ENCODE results near the gene SH3RF3. TPM values are rescaled to one million over a fixed set of nuclear protein-coding genes. Genes with fewer than 3 reads are reported as not detected.

Gene SH3RF3
- total and polyA plus RNA-seq, 5 donors from 2014 or later: 0.16 to 1.6 (median 0.76) TPM

DNA sequence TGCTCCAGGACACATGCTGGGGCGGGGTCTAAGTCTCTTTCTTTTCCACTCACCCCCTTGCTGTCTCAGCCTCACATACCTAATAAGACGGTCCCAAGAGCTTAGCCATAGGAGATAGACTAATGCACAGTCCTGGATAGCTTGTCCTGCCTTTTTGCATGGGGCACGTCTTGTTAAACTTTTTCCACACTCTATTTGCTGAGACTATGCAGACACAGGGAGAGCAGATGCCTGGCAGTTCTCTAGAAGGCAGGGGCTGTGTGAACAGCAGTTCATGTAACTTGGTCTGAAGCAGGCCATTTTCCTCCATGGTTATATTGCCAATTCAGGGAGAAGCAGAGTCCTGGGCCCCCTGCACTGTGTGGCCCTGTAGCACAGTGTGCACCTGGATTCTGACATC is 342.7 kb downstream of the SH3RF3 start:
- no peak for DNase-seq
- peaks cover 0 to 7% (median 2%) of the 10 kb centered on the region in 4 donors for H3K4me1 Mint-ChIP-seq
- H3K4me3 ChIP-seq (ENCODE audit: low read depth, low read length): no peak overlapping the region
- no peak overlapping the region for H3K27ac ChIP-seq (ENCODE audit: insufficient read depth, low read length, poor library complexity, severe bottlenecking)
- H3K36me3 Mint-ChIP-seq: peaks cover 3% of the 10 kb centered on the region
- H3K4me3 Mint-ChIP-seq: no peak overlapping the region
- ATAC-seq (ENCODE audit: low read depth in 2 of 2): no peak
- H3K27ac Mint-ChIP-seq: no peak overlapping the region
- H3K36me3 ChIP-seq (ENCODE audit: control insufficient read depth, insufficient read depth, low read length): no peaks in the 10 kb centered on the region
- no peaks in the 10 kb centered on the region for H3K9me3 Mint-ChIP-seq
- no peaks in the 10 kb centered on the region for H3K27me3 ChIP-seq (ENCODE audit: control insufficient read depth, insufficient read depth, low read length)
- no peaks in the 10 kb centered on the region for H3K27me3 Mint-ChIP-seq
- no peaks in the 10 kb centered on the region for H3K9me3 ChIP-seq (ENCODE audit: control insufficient read depth in 2 of 2, low read length in 2 of 2)
- H3K4me1 ChIP-seq (ENCODE audit: control insufficient read depth, insufficient read depth, low read length, poor library complexity, severe bottlenecking): peaks cover 3% of the 10 kb centered on the region

DNA sequence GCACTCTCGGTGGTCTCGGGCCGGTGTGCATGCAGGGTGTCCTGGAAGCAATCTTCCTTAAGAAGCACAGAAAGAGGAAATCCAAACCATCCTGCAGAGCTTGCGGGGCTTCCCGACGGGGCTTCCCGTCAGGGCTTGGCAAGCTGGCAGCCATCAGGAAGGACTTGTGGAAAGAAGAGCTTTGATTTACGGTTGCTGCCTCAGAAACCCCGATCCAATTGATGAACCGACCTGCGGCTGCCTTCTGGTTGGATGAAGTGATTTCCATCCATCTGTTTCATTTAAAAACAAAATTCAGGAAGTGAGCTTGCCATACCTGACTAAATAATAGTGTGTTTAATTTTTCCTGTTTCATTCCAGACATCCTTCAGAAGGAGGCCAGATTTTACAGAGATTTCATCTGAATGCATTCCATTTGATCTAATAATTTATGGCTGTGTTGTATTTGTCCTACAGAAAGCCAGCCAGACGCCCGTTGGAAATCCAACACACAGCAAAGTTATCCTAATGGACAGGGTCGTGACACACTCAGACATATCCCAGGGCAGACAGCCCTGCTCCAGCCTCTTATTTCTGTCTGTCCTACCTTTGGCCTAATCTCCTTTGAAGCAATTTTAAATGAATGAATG is 343.4 kb downstream of the SH3RF3 start:
- H3K27ac Mint-ChIP-seq: no peak overlapping the region
- no peak overlapping the region for H3K4me3 Mint-ChIP-seq
- no peak overlapping the region for H3K27ac ChIP-seq (ENCODE audit: insufficient read depth, low read length, poor library complexity, severe bottlenecking)
- no peaks in the 10 kb centered on the region for H3K9me3 Mint-ChIP-seq
- no peaks in the 10 kb centered on the region for H3K27me3 ChIP-seq (ENCODE audit: control insufficient read depth, insufficient read depth, low read length)
- H3K4me3 ChIP-seq (ENCODE audit: low read depth, low read length): no peak overlapping the region
- H3K9me3 ChIP-seq (ENCODE audit: control insufficient read depth in 2 of 2, low read length in 2 of 2): no peaks in the 10 kb centered on the region
- H3K36me3 ChIP-seq (ENCODE audit: control insufficient read depth, insufficient read depth, low read length): no peaks in the 10 kb centered on the region
- no peak for ATAC-seq (ENCODE audit: low read depth in 2 of 2)
- peaks cover 3% of the 10 kb centered on the region for H3K36me3 Mint-ChIP-seq
- DNase-seq: no peak
- peaks cover 3% of the 10 kb centered on the region for H3K4me1 ChIP-seq (ENCODE audit: control insufficient read depth, insufficient read depth, low read length, poor library complexity, severe bottlenecking)
- no peaks in the 10 kb centered on the region for H3K27me3 Mint-ChIP-seq
- H3K4me1 Mint-ChIP-seq: peaks cover 0 to 7% (median 2%) of the 10 kb centered on the region in 4 donors

DNA sequence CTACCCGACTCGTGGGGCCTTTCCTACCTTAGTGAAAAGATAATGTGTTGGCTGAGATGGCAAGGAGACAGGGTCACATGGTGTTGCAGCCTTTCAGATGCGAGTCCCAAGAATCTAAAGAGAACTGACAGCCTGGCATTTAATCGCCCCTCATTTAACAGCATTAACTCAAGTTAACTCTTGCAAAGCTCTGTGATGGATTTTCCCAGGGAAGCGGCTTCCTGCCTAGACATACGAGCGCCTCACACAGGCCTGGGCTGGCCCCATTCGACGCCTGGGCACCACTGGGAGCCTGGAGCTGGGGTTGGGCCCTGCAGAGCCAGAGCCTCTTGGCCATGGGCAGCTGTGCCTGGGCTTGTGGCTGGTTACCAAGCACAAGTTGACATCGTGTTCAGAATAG is 344.0 kb downstream of the SH3RF3 start:
- H3K9me3 Mint-ChIP-seq: no peaks in the 10 kb centered on the region
- no peak overlapping the region for H3K27ac ChIP-seq (ENCODE audit: insufficient read depth, low read length, poor library complexity, severe bottlenecking)
- H3K27ac Mint-ChIP-seq: no peak overlapping the region
- no peak for DNase-seq
- H3K27me3 Mint-ChIP-seq: no peaks in the 10 kb centered on the region
- H3K27me3 ChIP-seq (ENCODE audit: control insufficient read depth, insufficient read depth, low read length): no peaks in the 10 kb centered on the region
- H3K36me3 Mint-ChIP-seq: peaks cover 3% of the 10 kb centered on the region
- peaks cover 0 to 7% (median 2%) of the 10 kb centered on the region in 4 donors for H3K4me1 Mint-ChIP-seq
- peaks cover 3% of the 10 kb centered on the region for H3K4me1 ChIP-seq (ENCODE audit: control insufficient read depth, insufficient read depth, low read length, poor library complexity, severe bottlenecking)
- ATAC-seq (ENCODE audit: low read depth in 2 of 2): no peak
- no peak overlapping the region for H3K4me3 ChIP-seq (ENCODE audit: low read depth, low read length)
- no peaks in the 10 kb centered on the region for H3K36me3 ChIP-seq (ENCODE audit: control insufficient read depth, insufficient read depth, low read length)
- H3K9me3 ChIP-seq (ENCODE audit: control insufficient read depth in 2 of 2, low read length in 2 of 2): no peaks in the 10 kb centered on the region
- H3K4me3 Mint-ChIP-seq: no peak overlapping the region

DNA sequence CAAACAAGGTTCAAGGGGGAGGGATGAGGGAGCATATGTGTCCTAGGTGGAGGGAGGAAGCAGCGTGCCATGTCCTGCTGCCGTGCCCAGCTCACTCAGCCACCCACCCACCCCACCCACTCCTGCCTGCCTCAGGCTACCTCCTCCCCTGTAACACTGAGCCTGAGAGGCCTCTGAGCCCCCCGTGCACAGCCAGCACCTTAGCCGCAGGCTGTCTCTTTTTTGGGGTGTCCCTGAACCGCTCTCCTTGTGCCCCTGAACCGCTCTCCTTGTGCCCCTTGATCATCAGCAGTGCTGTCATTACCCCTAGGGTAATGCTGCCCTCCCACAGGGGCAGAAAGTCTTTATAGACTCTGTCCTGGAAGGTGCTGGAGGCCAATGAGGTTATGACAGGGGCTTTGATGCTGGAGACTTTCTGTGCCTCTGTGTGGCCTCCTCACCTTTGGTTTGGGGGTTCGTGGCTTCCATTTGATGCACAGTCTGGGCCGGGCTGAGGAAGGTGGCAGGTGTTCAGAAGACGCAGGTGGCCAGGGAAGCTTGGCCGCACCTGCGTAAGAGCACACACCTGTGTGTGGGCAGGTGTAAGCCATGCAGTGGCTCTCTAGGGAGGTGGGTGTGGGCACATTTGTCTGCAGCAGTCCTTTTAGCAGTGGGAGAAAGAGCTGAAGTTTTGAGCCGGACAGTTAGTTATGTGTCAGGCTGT is 344.8 kb downstream of the SH3RF3 start:
- Histone ChIP-seq H3K4me3 (ENCODE audit: low read depth, low read length) (no peak overlapping the region), H3K27ac (ENCODE audit: insufficient read depth, low read length, poor library complexity, severe bottlenecking) (no peak overlapping the region), H3K36me3 (ENCODE audit: control insufficient read depth, insufficient read depth, low read length) (no peaks in the 10 kb centered on the region), H3K4me1 (ENCODE audit: control insufficient read depth, insufficient read depth, low read length, poor library complexity, severe bottlenecking) (peaks cover 3% of the 10 kb centered on the region), H3K27me3 (ENCODE audit: control insufficient read depth, insufficient read depth, low read length) (no peaks in the 10 kb centered on the region), H3K9me3 (ENCODE audit: control insufficient read depth in 2 of 2, low read length in 2 of 2) (no peaks in the 10 kb centered on the region)
- Mint-ChIP-seq H3K27me3 (no peaks in the 10 kb centered on the region), H3K36me3 (peaks cover 3% of the 10 kb centered on the region), H3K4me3 (no peak overlapping the region), H3K9me3 (no peaks in the 10 kb centered on the region), H3K4me1 (peaks cover 0 to 7% (median 2%) of the 10 kb centered on the region in 4 donors), H3K27ac (peak overlapping the region in 1 of 3 donors; percentile 73)
- DNase-seq: no peak
- no peak for ATAC-seq (ENCODE audit: low read depth in 2 of 2)

DNA sequence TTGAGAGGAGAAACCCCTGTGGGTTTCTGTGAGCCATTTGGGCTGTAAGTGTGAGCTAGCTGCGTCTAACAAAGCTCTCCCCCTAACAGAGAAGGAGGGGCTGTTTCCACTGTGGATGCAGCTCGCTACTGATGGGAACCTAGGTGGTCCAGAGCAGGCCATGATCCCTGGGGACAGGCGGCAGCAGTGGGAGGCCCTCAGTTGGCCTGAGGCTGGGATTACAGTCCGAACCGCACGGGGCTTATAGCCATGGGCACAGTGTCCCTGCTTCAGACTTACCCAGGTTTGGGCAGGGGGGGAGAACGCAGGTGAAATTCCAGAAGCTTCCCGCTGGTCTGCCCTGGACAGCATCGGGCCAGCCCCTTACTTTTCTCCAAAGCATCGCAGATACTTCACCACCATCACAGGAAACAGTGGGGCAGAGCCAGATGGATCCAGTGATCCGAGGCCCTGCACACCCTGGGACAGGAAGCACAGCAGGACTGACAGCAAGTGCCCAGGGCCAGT is 345.4 kb downstream of the SH3RF3 start:
- Mint-ChIP-seq H3K36me3 (peaks cover 3% of the 10 kb centered on the region), H3K9me3 (no peaks in the 10 kb centered on the region), H3K4me1 (peaks cover 0 to 7% (median 2%) of the 10 kb centered on the region in 4 donors), H3K27ac (no peak overlapping the region), H3K4me3 (no peak overlapping the region), H3K27me3 (no peaks in the 10 kb centered on the region)
- DNase-seq: no peak
- Histone ChIP-seq H3K9me3 (ENCODE audit: control insufficient read depth in 2 of 2, low read length in 2 of 2) (no peaks in the 10 kb centered on the region), H3K4me3 (ENCODE audit: low read depth, low read length) (no peak overlapping the region), H3K36me3 (ENCODE audit: control insufficient read depth, insufficient read depth, low read length) (no peaks in the 10 kb centered on the region), H3K27me3 (ENCODE audit: control insufficient read depth, insufficient read depth, low read length) (no peaks in the 10 kb centered on the region), H3K27ac (ENCODE audit: insufficient read depth, low read length, poor library complexity, severe bottlenecking) (no peak overlapping the region), H3K4me1 (ENCODE audit: control insufficient read depth, insufficient read depth, low read length, poor library complexity, severe bottlenecking) (peaks cover 3% of the 10 kb centered on the region)
- no peak for ATAC-seq (ENCODE audit: low read depth in 2 of 2)

DNA sequence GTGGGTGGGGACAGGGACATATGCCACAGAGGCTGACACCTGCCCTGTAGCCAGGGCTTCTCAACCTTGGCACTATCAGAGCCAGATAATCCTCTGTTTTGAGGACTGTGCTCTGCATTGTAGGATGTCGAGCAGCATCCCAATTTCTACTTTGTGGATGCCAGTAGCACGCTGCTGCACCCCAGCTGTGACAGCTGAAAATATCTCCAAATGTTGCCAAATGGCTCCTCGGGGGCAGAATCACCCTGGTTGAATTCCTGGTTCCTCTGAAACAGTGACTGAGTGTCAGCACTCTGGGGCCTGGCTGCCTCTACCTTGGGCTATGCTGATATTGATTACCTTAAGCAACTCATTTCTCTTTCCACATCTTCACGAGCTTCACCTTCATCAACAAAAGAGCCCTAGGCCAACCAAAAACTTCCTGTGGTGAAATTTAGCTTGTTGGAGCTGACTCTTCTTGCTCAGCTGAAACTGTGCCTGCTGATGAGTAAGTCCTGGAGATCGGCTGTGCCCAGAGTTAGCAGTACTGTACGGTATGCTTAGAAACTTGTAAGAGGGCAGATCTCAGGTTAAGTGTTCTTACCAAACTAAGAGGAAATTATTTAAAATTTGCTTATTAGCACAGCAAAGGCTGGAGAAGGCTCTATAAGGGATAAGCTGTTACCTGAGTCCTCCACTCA is 346.7 kb downstream of the SH3RF3 start:
- Histone ChIP-seq H3K27me3 (ENCODE audit: control insufficient read depth, insufficient read depth, low read length) (no peaks in the 10 kb centered on the region), H3K4me3 (ENCODE audit: low read depth, low read length) (no peak overlapping the region), H3K4me1 (ENCODE audit: control insufficient read depth, insufficient read depth, low read length, poor library complexity, severe bottlenecking) (peaks cover 3% of the 10 kb centered on the region), H3K27ac (ENCODE audit: insufficient read depth, low read length, poor library complexity, severe bottlenecking) (no peak overlapping the region), H3K36me3 (ENCODE audit: control insufficient read depth, insufficient read depth, low read length) (no peaks in the 10 kb centered on the region), H3K9me3 (ENCODE audit: control insufficient read depth in 2 of 2, low read length in 2 of 2) (no peaks in the 10 kb centered on the region)
- H3K4me3 Mint-ChIP-seq: no peak overlapping the region
- peaks cover 3% of the 10 kb centered on the region for H3K36me3 Mint-ChIP-seq
- no peaks in the 10 kb centered on the region for H3K27me3 Mint-ChIP-seq
- DNase-seq (no peak), ATAC-seq (ENCODE audit: low read depth in 2 of 2) (no peak)
- peaks cover 0 to 7% (median 2%) of the 10 kb centered on the region in 4 donors for H3K4me1 Mint-ChIP-seq
- peak overlapping the region in 2 of 3 donors; percentile 4 to 10 for H3K27ac Mint-ChIP-seq
- H3K9me3 Mint-ChIP-seq: no peaks in the 10 kb centered on the region

DNA sequence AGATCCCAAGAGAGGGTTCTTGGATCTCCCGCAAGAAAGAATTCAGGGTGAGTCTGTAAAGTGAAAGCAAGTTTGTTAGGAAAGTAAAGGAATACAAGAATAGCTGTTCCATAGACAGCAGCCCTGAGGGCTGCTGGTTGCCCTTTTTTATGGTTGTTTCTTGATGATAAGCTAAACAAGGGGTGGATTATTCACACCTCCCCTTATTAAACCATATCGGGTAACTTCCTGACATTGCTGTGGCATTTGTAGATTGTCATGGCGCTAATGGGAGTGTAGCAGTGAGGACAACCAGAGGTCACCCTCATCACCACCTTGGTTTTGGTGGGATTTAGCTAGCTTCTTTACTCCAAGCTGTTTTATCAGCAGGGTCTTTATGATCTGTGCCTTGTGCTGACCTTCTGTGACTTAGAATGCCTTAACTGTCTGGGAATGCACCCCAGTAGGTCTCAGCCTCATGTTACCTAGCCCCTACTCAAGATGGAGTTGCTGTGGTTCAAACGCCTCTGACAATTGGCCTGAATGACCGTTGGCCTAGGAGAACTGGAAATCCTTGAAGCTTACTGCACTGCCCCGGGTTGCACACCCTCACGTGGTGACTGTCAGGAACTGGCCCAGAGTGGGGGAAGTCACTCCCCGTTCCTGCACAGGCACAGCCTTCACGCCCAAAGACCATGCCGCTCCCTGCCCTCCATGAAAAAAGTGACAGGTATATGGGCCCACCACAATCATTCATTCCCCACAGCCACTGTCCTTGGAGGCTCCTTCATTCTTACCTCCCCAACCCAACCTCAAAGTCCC is 347.8 kb downstream of the SH3RF3 start:
- DNase-seq: no peak
- peaks cover 0 to 7% (median 2%) of the 10 kb centered on the region in 4 donors for H3K4me1 Mint-ChIP-seq
- Histone ChIP-seq H3K27ac (ENCODE audit: insufficient read depth, low read length, poor library complexity, severe bottlenecking) (no peak overlapping the region), H3K4me1 (ENCODE audit: control insufficient read depth, insufficient read depth, low read length, poor library complexity, severe bottlenecking) (peaks cover 3% of the 10 kb centered on the region), H3K9me3 (ENCODE audit: control insufficient read depth in 2 of 2, low read length in 2 of 2) (no peaks in the 10 kb centered on the region), H3K27me3 (ENCODE audit: control insufficient read depth, insufficient read depth, low read length) (no peaks in the 10 kb centered on the region), H3K4me3 (ENCODE audit: low read depth, low read length) (no peak overlapping the region), H3K36me3 (ENCODE audit: control insufficient read depth, insufficient read depth, low read length) (no peaks in the 10 kb centered on the region)
- no peak for ATAC-seq (ENCODE audit: low read depth in 2 of 2)
- H3K27me3 Mint-ChIP-seq: no peaks in the 10 kb centered on the region
- H3K4me3 Mint-ChIP-seq: no peak overlapping the region
- H3K9me3 Mint-ChIP-seq: no peaks in the 10 kb centered on the region
- H3K27ac Mint-ChIP-seq: peak overlapping the region in 1 of 3 donors; percentile 74
- H3K36me3 Mint-ChIP-seq: no peaks in the 10 kb centered on the region
